ENCODE data around the gene FAM210A.

The FAM210A gene

DNA sequence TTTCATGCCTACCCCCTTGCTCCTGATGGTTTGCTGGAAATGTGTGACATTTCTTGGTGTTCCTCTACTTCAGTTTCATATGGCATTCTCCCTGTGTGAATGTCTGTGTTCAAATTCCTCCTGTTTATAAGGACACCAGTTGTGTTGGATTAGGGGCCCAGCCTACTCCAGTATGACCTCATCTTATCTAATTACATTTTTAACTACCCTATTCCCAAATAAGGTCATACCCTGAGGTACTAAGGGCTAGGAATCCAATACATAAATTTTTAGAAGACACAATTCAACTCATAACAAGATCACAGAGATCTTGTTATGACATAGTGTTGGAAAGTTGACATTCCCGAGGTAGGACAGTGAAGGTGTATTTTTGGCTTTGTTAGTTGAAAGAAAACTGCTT lies 5.5 kb downstream of the FAM210A start:
- Histone ChIP-seq H3K27ac (replicated peaks) (no peak overlapping the region), H3K4me3 (replicated peaks; ENCODE audit: insufficient read depth, low read length) (no peak overlapping the region), H3K27me3 (ENCODE audit: insufficient read depth, poor library complexity, severe bottlenecking) (no peaks in the 10 kb centered on the region)
- no peak for TF ChIP-seq POLR2AphosphoS5 (IDR thresholded peaks at IDR 0.05; ENCODE audit: low read depth)
- TF ChIP-seq, protein P1, sequence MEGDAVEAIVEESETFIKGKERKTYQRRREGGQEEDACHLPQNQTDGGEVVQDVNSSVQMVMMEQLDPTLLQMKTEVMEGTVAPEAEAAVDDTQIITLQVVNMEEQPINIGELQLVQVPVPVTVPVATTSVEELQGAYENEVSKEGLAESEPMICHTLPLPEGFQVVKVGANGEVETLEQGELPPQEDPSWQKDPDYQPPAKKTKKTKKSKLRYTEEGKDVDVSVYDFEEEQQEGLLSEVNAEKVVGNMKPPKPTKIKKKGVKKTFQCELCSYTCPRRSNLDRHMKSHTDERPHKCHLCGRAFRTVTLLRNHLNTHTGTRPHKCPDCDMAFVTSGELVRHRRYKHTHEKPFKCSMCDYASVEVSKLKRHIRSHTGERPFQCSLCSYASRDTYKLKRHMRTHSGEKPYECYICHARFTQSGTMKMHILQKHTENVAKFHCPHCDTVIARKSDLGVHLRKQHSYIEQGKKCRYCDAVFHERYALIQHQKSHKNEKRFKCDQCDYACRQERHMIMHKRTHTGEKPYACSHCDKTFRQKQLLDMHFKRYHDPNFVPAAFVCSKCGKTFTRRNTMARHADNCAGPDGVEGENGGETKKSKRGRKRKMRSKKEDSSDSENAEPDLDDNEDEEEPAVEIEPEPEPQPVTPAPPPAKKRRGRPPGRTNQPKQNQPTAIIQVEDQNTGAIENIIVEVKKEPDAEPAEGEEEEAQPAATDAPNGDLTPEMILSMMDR (IDR thresholded peaks at IDR 0.05; ENCODE audit: insufficient read depth, low read length) = no peak
- TF ChIP-seq, protein P2, sequence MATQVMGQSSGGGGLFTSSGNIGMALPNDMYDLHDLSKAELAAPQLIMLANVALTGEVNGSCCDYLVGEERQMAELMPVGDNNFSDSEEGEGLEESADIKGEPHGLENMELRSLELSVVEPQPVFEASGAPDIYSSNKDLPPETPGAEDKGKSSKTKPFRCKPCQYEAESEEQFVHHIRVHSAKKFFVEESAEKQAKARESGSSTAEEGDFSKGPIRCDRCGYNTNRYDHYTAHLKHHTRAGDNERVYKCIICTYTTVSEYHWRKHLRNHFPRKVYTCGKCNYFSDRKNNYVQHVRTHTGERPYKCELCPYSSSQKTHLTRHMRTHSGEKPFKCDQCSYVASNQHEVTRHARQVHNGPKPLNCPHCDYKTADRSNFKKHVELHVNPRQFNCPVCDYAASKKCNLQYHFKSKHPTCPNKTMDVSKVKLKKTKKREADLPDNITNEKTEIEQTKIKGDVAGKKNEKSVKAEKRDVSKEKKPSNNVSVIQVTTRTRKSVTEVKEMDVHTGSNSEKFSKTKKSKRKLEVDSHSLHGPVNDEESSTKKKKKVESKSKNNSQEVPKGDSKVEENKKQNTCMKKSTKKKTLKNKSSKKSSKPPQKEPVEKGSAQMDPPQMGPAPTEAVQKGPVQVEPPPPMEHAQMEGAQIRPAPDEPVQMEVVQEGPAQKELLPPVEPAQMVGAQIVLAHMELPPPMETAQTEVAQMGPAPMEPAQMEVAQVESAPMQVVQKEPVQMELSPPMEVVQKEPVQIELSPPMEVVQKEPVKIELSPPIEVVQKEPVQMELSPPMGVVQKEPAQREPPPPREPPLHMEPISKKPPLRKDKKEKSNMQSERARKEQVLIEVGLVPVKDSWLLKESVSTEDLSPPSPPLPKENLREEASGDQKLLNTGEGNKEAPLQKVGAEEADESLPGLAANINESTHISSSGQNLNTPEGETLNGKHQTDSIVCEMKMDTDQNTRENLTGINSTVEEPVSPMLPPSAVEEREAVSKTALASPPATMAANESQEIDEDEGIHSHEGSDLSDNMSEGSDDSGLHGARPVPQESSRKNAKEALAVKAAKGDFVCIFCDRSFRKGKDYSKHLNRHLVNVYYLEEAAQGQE (IDR thresholded peaks at IDR 0.05; ENCODE audit: insufficient replicate concordance, low read depth) = no peak
- no peak for TF ChIP-seq SPI1 (IDR thresholded peaks at IDR 0.05; ENCODE audit: borderline replicate concordance, low read depth)
- TF ChIP-seq GABPA (IDR thresholded peaks at IDR 0.05; ENCODE audit: low read depth) = no peak
- DNase-seq (ENCODE audit: low read depth in 1 of 2, low spot score in 1 of 2) = no peak

DNA sequence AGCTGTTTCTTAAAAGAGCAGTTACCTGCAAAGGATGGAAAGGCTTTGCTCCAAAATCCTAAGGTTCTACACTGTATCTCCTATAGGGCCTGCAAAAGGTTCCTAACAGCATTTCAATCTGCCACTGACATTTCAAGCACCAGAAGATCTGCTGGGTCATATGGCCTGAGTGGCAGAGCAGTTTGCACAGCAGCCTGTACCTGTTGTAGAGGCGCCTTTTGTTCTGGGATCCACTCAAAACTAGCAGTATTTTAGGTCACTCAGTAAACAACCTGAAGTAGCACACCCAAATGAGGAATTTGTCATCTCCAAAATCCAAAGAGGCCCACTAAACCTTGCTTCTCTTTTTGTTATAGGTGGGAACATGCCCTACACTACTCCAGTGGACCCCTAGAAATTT lies 6.2 kb downstream of the FAM210A start:
- H3K27me3 ChIP-seq (ENCODE audit: insufficient read depth, poor library complexity, severe bottlenecking) = no peaks in the 10 kb centered on the region
- TF ChIP-seq SPI1 (IDR thresholded peaks at IDR 0.05; ENCODE audit: borderline replicate concordance, low read depth) = no peak
- TF ChIP-seq, protein P2 (IDR thresholded peaks at IDR 0.05; ENCODE audit: insufficient replicate concordance, low read depth) = no peak
- TF ChIP-seq, protein P1 (IDR thresholded peaks at IDR 0.05; ENCODE audit: insufficient read depth, low read length) = no peak
- no peak for TF ChIP-seq GABPA (IDR thresholded peaks at IDR 0.05; ENCODE audit: low read depth)
- TF ChIP-seq POLR2AphosphoS5 (IDR thresholded peaks at IDR 0.05; ENCODE audit: low read depth) = no peak
- DNase-seq (ENCODE audit: low read depth in 1 of 2, low spot score in 1 of 2) = no peak
- no peak overlapping the region for H3K4me3 ChIP-seq (replicated peaks; ENCODE audit: insufficient read depth, low read length)
- no peak overlapping the region for H3K27ac ChIP-seq (replicated peaks)

DNA sequence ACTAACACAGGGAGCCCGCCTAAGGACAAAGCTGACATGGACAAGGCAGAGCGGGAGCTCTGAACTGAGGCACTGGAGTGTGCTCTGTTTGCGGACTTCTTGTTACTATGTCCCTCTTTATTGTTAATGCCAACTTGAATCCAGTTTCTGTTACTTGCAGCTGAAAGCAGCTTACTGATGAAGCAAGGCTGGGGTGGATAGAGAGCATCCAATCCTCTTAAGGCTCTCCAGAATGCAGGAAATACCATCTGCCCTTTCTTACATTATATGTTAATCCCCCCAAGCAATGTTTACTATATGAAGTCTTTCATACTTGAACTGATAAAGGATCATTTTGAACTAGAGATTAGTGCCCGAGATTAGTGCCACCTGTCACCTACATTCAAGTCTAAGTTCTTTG lies 9.4 kb downstream of the FAM210A start:
- Histone ChIP-seq H3K4me3 (replicated peaks; ENCODE audit: insufficient read depth, low read length) (no peak overlapping the region), H3K27ac (replicated peaks) (no peak overlapping the region), H3K27me3 (ENCODE audit: insufficient read depth, poor library complexity, severe bottlenecking) (no peaks in the 10 kb centered on the region)
- no peak for DNase-seq (ENCODE audit: low read depth in 1 of 2, low spot score in 1 of 2)
- TF ChIP-seq, protein P1 (IDR thresholded peaks at IDR 0.05; ENCODE audit: insufficient read depth, low read length) = no peak
- no peak for TF ChIP-seq SPI1 (IDR thresholded peaks at IDR 0.05; ENCODE audit: borderline replicate concordance, low read depth)
- TF ChIP-seq GABPA (IDR thresholded peaks at IDR 0.05; ENCODE audit: low read depth) = no peak
- TF ChIP-seq, protein P2 (IDR thresholded peaks at IDR 0.05; ENCODE audit: insufficient replicate concordance, low read depth) = no peak

Data from HL-60 (cell line).